Right atrium auricular region (tissue), 2 donors: ENCODE data around the gene TMEM132C. TPM values are rescaled to one million over a fixed set of nuclear protein-coding genes. Genes with fewer than 3 reads are reported as not detected.

Experiments
- DNase-seq: peaks from one replicate; pipeline ENCODE4 v3.0.0-alpha.2; 2019; ENCODE audit warnings: low spot score
- H3K27ac ChIP-seq, 2 donors: fragments of 200-600 bp; sonication (generic); 1 replicate in 1 of 2; 2 replicates in 1 of 2; pipeline ENCODE4 v1.5.1; 2016 to 2019
- H3K27me3 ChIP-seq, 2 donors: fragments of 200-600 bp; sonication (generic); one replicate each; pipeline versions ENCODE4 v1.5.1 to v1.6.0; 2017 to 2019
- H3K36me3 ChIP-seq: fragments of 200-600 bp; sonication (generic); one replicate; pipeline ENCODE4 v1.5.1; 2016
- H3K4me1 ChIP-seq, 2 donors: fragments of 200-600 bp; sonication (generic); one replicate each; pipeline versions ENCODE4 v1.5.1 to v1.6.0; 2017 to 2019
- H3K4me3 ChIP-seq, 2 donors: fragments of 200-600 bp; sonication (generic); 1 replicate in 1 of 2; 2 replicates in 1 of 2; pipeline ENCODE4 v1.5.1; 2017 to 2019; ENCODE audit warnings: mild to moderate bottlenecking in 1 of 2, moderate library complexity in 1 of 2
- H3K9me3 ChIP-seq, 2 donors: fragments of 200-600 bp; sonication (generic); one replicate each; pipeline ENCODE4 v1.5.1; 2019
- CTCF ChIP-seq, 2 donors: fragments of 200-600 bp; sonication (generic); IDR thresholded peaks; one replicate each; pipeline ENCODE4 v1.5.1; 2019; ENCODE audit warnings: antibody characterized with exemption in 2 of 2
- total RNA-seq, 2 donors: library from RNA; depleted of rRNA; stranded (reverse); fragments of >200 nt; gene quantifications; one replicate each; pipeline ENCODE4 v1.1.0, GENCODE V29; 2016

TMEM132C gene
- total RNA-seq, result 10 to 100 TPM in 1 of 2 donors, 1 to 10 TPM in 1; 5.3 to 10.5 TPM

GRCh38 chr12:128267131-128267622 is at the start of gene TMEM132C:
TMEM132C (plus strand) TSS chr12:128267170; CDS start chr12:128267403, 233 bp downstream.
- Histone ChIP-seq H3K4me1 (peaks cover 0 to 20% of the 10 kb centered on the region in 2 donors), H3K36me3 (no peaks in the 10 kb centered on the region), H3K27me3 (peaks cover 6 to 12% of the 10 kb centered on the region in 2 donors), H3K27ac (no peak within 1 kb of the TSS), H3K4me3 (peak within 1 kb of the TSS; percentile 30 to 49), H3K9me3 (no peaks in the 10 kb centered on the region)
- DNase-seq, result no peak
- no peak for TF ChIP-seq CTCF (IDR thresholded peaks at IDR 0.05)

GRCh38 chr12:128224226-128224625 is 42.7 kb upstream of the TMEM132C start:
- H3K4me3 ChIP-seq, result no peak overlapping the region
- TF ChIP-seq CTCF (IDR thresholded peaks at IDR 0.05), result no peak
- H3K4me1 ChIP-seq, result no peaks in the 10 kb centered on the region
- no peaks in the 10 kb centered on the region for H3K36me3 ChIP-seq
- H3K27ac ChIP-seq, result no peak overlapping the region
- no peaks in the 10 kb centered on the region for H3K27me3 ChIP-seq
- no peak for DNase-seq
- H3K9me3 ChIP-seq, result no peaks in the 10 kb centered on the region

DNA sequence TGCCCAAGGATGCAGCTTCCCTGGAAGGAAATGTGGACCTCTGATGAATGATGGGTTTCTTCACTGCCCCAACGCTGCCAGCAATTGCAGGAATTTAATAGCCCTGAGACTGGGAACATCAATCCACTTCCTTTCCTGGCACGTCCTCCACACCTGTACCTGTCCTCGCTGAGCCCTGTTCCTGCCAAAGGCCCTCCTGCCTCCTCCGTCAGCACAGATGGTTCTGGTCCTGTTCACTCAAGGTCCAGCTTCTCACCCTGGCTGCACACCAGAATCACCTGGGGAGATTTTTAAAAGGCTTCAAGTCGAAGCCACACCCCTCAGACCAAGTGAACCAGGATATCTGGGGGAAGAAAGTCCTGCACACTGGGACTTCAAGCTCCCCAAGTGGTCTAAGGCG is 38.4 kb upstream of the TMEM132C start:
- Histone ChIP-seq H3K4me3 (no peak overlapping the region), H3K9me3 (no peaks in the 10 kb centered on the region), H3K36me3 (no peaks in the 10 kb centered on the region), H3K4me1 (no peaks in the 10 kb centered on the region), H3K27ac (no peak overlapping the region), H3K27me3 (no peaks in the 10 kb centered on the region)
- no peak for TF ChIP-seq CTCF (IDR thresholded peaks at IDR 0.05)
- no peak for DNase-seq

GRCh38 chr12:128235635-128236417 is 31.1 kb upstream of the TMEM132C start:
- DNase-seq, result no peak
- no peaks in the 10 kb centered on the region for H3K9me3 ChIP-seq
- H3K27ac ChIP-seq, result no peak overlapping the region
- no peak for TF ChIP-seq CTCF (IDR thresholded peaks at IDR 0.05)
- H3K4me1 ChIP-seq, result no peaks in the 10 kb centered on the region
- H3K27me3 ChIP-seq, result no peaks in the 10 kb centered on the region
- no peak overlapping the region for H3K4me3 ChIP-seq
- no peaks in the 10 kb centered on the region for H3K36me3 ChIP-seq

DNA sequence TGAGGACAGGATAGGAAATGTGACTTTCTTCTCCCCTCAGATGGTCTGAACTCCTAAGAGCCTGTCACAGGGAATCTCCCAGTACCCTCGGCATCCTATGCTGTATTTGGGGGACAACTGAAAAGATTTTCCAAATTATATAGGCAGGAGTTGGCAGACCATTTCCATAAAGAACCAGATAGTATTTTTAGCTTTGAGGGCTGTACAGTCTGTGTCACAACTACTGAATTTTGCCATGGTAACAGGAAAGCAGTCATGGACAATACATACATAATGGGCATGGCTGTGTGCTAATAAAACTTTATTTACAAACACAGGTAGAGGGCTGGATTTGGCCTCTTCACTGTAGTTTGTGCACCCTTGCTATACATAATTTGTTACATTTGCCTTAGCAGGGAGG is 30.4 kb upstream of the TMEM132C start:
- Histone ChIP-seq H3K4me1 (no peaks in the 10 kb centered on the region), H3K4me3 (no peak overlapping the region), H3K27ac (no peak overlapping the region), H3K9me3 (no peaks in the 10 kb centered on the region), H3K27me3 (no peaks in the 10 kb centered on the region), H3K36me3 (no peaks in the 10 kb centered on the region)
- DNase-seq, result no peak
- TF ChIP-seq CTCF (IDR thresholded peaks at IDR 0.05), result no peak
